ENCODE measurements around the gene UBAC2. TPM values are rescaled to one million over a fixed set of nuclear protein-coding genes. Genes with fewer than 3 reads are reported as not detected.
A peak's percentile ranks its signal among the peaks of the same experiment; 100 is the strongest.

The UBAC2 gene
- total RNA-seq: 52.6 and 52.8 TPM in 2 replicates

GRCh38 chr13:99200432-99201167 is at the start of gene UBAC2:
UBAC2 (plus strand) TSS chr13:99200854; CDS start chr13:99200909, 55 bp downstream.
- H3K4me3 Mint-ChIP-seq: peak within 1 kb of the TSS; percentile 97
- H3K4me1 Mint-ChIP-seq: peaks cover 46% of the 10 kb centered on the region
- H3K9me3 Mint-ChIP-seq: no peaks in the 10 kb centered on the region
- DNase-seq: peak; percentile 99
- H3K36me3 Mint-ChIP-seq (ENCODE audit: low read depth): peaks cover 31% of the 10 kb centered on the region
- peak within 1 kb of the TSS; percentile 97 for H3K27ac Mint-ChIP-seq
- H3K27me3 Mint-ChIP-seq: no peaks in the 10 kb centered on the region
- intact Hi-C loops (cut with micrococcal nuclease): loop anchor here (1.0 to 2.0 kb wide), 8 partner anchors 14 to 301 kb away; partner anchors contain the start of genes GPR18 and TM9SF2

- no peaks in the 10 kb centered on the region for H3K36me3 Mint-ChIP-seq (ENCODE audit: low read depth)
- no peaks in the 10 kb centered on the region for H3K27me3 Mint-ChIP-seq
- H3K4me1 Mint-ChIP-seq: peaks cover 9% of the 10 kb centered on the region
- H3K27ac Mint-ChIP-seq: no peak overlapping the region
- DNase-seq: no peak
- H3K4me3 Mint-ChIP-seq: no peak overlapping the region
- peaks cover 12% of the 10 kb centered on the region for H3K9me3 Mint-ChIP-seq
- intact Hi-C loops (cut with micrococcal nuclease): no loop called here
Observed at GRCh38 chr13:99151516-99151915, 49.1 kb upstream of the UBAC2 start.

- intact Hi-C loops (cut with micrococcal nuclease): no loop called here
- H3K9me3 Mint-ChIP-seq: peaks cover 12% of the 10 kb centered on the region
- no peak overlapping the region for H3K4me3 Mint-ChIP-seq
- no peak overlapping the region for H3K27ac Mint-ChIP-seq
- H3K27me3 Mint-ChIP-seq: no peaks in the 10 kb centered on the region
- H3K36me3 Mint-ChIP-seq (ENCODE audit: low read depth): no peaks in the 10 kb centered on the region
- no peak for DNase-seq
- peaks cover 9% of the 10 kb centered on the region for H3K4me1 Mint-ChIP-seq
Observed at GRCh38 chr13:99153219-99153618, 47.4 kb upstream of the UBAC2 start.

- no peaks in the 10 kb centered on the region for H3K36me3 Mint-ChIP-seq (ENCODE audit: low read depth)
- H3K27ac Mint-ChIP-seq: no peak overlapping the region
- intact Hi-C loops (cut with micrococcal nuclease): no loop called here
- peaks cover 3% of the 10 kb centered on the region for H3K27me3 Mint-ChIP-seq
- no peak for DNase-seq
- peaks cover 12% of the 10 kb centered on the region for H3K9me3 Mint-ChIP-seq
- peaks cover 9% of the 10 kb centered on the region for H3K4me1 Mint-ChIP-seq
- no peak overlapping the region for H3K4me3 Mint-ChIP-seq
Observed at GRCh38 chr13:99154064-99154463, 46.6 kb upstream of the UBAC2 start.

- intact Hi-C loops (cut with micrococcal nuclease): no loop called here
- Mint-ChIP-seq H3K4me1 (peaks cover 7% of the 10 kb centered on the region), H3K9me3 (peaks cover 7% of the 10 kb centered on the region), H3K36me3 (ENCODE audit: low read depth) (no peaks in the 10 kb centered on the region), H3K27ac (no peak overlapping the region), H3K27me3 (peaks cover 17% of the 10 kb centered on the region), H3K4me3 (no peak overlapping the region)
- DNase-seq: no peak
Observed at GRCh38 chr13:99155821-99156220, 44.8 kb upstream of the UBAC2 start.

GRCh38 chr13:99157046-99157445 is 43.6 kb upstream of the UBAC2 start:
- Mint-ChIP-seq H3K27ac (no peak overlapping the region), H3K27me3 (peaks cover 21% of the 10 kb centered on the region), H3K4me3 (no peak overlapping the region), H3K36me3 (ENCODE audit: low read depth) (no peaks in the 10 kb centered on the region), H3K9me3 (peaks cover 7% of the 10 kb centered on the region), H3K4me1 (no peaks in the 10 kb centered on the region)
- no peak for DNase-seq
- intact Hi-C loops (cut with micrococcal nuclease): no loop called here

- Mint-ChIP-seq H3K27ac (no peak overlapping the region), H3K9me3 (no peaks in the 10 kb centered on the region), H3K4me1 (no peaks in the 10 kb centered on the region), H3K4me3 (no peak overlapping the region), H3K27me3 (peaks cover 26% of the 10 kb centered on the region), H3K36me3 (ENCODE audit: low read depth) (no peaks in the 10 kb centered on the region)
- DNase-seq: no peak
- intact Hi-C loops (cut with micrococcal nuclease): no loop called here
Observed at GRCh38 chr13:99158846-99159245, 41.8 kb upstream of the UBAC2 start.

- H3K9me3 Mint-ChIP-seq: no peaks in the 10 kb centered on the region
- DNase-seq: no peak
- H3K27ac Mint-ChIP-seq: no peak overlapping the region
- H3K27me3 Mint-ChIP-seq: peaks cover 26% of the 10 kb centered on the region
- no peaks in the 10 kb centered on the region for H3K4me1 Mint-ChIP-seq
- H3K4me3 Mint-ChIP-seq: no peak overlapping the region
- intact Hi-C loops (cut with micrococcal nuclease): no loop called here
- no peaks in the 10 kb centered on the region for H3K36me3 Mint-ChIP-seq (ENCODE audit: low read depth)
Observed at GRCh38 chr13:99159331-99160061, 41.2 kb upstream of the UBAC2 start.

GRCh38 chr13:99160415-99160814 is 40.2 kb upstream of the UBAC2 start:
- no peak overlapping the region for H3K27ac Mint-ChIP-seq
- H3K4me1 Mint-ChIP-seq: no peaks in the 10 kb centered on the region
- no peak for DNase-seq
- no peaks in the 10 kb centered on the region for H3K36me3 Mint-ChIP-seq (ENCODE audit: low read depth)
- no peak overlapping the region for H3K4me3 Mint-ChIP-seq
- no peaks in the 10 kb centered on the region for H3K9me3 Mint-ChIP-seq
- intact Hi-C loops (cut with micrococcal nuclease): no loop called here
- H3K27me3 Mint-ChIP-seq: peaks cover 26% of the 10 kb centered on the region

GRCh38 chr13:99161512-99161911 is 39.1 kb upstream of the UBAC2 start:
- Mint-ChIP-seq H3K36me3 (ENCODE audit: low read depth) (no peaks in the 10 kb centered on the region), H3K4me3 (no peak overlapping the region), H3K27ac (no peak overlapping the region), H3K4me1 (no peaks in the 10 kb centered on the region), H3K27me3 (peaks cover 26% of the 10 kb centered on the region), H3K9me3 (no peaks in the 10 kb centered on the region)
- DNase-seq: no peak
- intact Hi-C loops (cut with micrococcal nuclease): no loop called here

- Mint-ChIP-seq H3K36me3 (ENCODE audit: low read depth) (no peaks in the 10 kb centered on the region), H3K27me3 (peaks cover 26% of the 10 kb centered on the region), H3K4me1 (no peaks in the 10 kb centered on the region), H3K4me3 (no peak overlapping the region), H3K27ac (no peak overlapping the region), H3K9me3 (peaks cover 6% of the 10 kb centered on the region)
- DNase-seq: no peak
- intact Hi-C loops (cut with micrococcal nuclease): no loop called here
Observed at GRCh38 chr13:99162567-99163361, 37.9 kb upstream of the UBAC2 start.

GRCh38 chr13:99164226-99164625 is 36.4 kb upstream of the UBAC2 start:
- no peak for DNase-seq
- H3K4me3 Mint-ChIP-seq: no peak overlapping the region
- H3K9me3 Mint-ChIP-seq: peaks cover 9% of the 10 kb centered on the region
- intact Hi-C loops (cut with micrococcal nuclease): no loop called here
- H3K4me1 Mint-ChIP-seq: no peaks in the 10 kb centered on the region
- peaks cover 21% of the 10 kb centered on the region for H3K27me3 Mint-ChIP-seq
- no peak overlapping the region for H3K27ac Mint-ChIP-seq
- H3K36me3 Mint-ChIP-seq (ENCODE audit: low read depth): no peaks in the 10 kb centered on the region

- DNase-seq: no peak
- Mint-ChIP-seq H3K4me1 (no peaks in the 10 kb centered on the region), H3K27ac (no peak overlapping the region), H3K27me3 (peaks cover 21% of the 10 kb centered on the region), H3K36me3 (ENCODE audit: low read depth) (no peaks in the 10 kb centered on the region), H3K4me3 (no peak overlapping the region), H3K9me3 (peaks cover 14% of the 10 kb centered on the region)
- intact Hi-C loops (cut with micrococcal nuclease): no loop called here
Observed at GRCh38 chr13:99165753-99166587, 34.7 kb upstream of the UBAC2 start.
